IMR-90 (cell line): ENCODE data around the gene CIDEA. TPM values are rescaled to one million over a fixed set of nuclear protein-coding genes. Genes with fewer than 3 reads are reported as not detected.

Source experiments
- ATAC-seq: fragments of 200-7000 bp; cut with Tn5 transposase; 2 replicates; pipeline ENCODE4 v1.9.1; 2020; ENCODE audit warnings: low read depth, mild to moderate bottlenecking, moderate library complexity
- BruUV-seq: library from RNA; stranded (reverse); fragments of 400-500 nt; replicated peaks from 2 replicates; lab custom pipeline; 2021; lab: Mats Ljungman, UMichigan
- CTCF ChIA-PET: fragments of 300-600 bp; formaldehyde crosslinking; extraction: SDS; loops from one replicate; lab custom pipeline; 2021; ENCODE audit warnings: antibody characterized with exemption; lab: Yijun Ruan, JAX
- POLR2A ChIA-PET: fragments of 300-600 bp; sonication (Branson Sonifier 250); formaldehyde crosslinking; loops from one replicate; lab custom pipeline; 2022; ENCODE audit warnings: antibody characterized with exemption; ENCODE audit not compliant: unreplicated experiment; lab: Charles Lee
- DNase-seq: peaks from one replicate; pipeline ENCODE4 v3.0.0; 2013
- H2AFZ ChIP-seq: replicated peaks from 2 replicates; pipeline ENCODE3; 2013; ENCODE audit warnings: low read length, mild to moderate bottlenecking; ENCODE audit not compliant: poor library complexity
- H2AK5ac ChIP-seq: 2 replicates; pipeline ENCODE4 v1.6.1; 2013; ENCODE audit warnings: low read depth, low read length, inconsistent platforms
- H2AK9ac ChIP-seq: replicated peaks from 2 replicates; pipeline ENCODE3; 2013; ENCODE audit warnings: mild to moderate bottlenecking, low read depth, low read length, moderate library complexity; ENCODE audit not compliant: poor library complexity
- H2BK120ac ChIP-seq: 2 replicates; pipeline ENCODE4 v1.6.1; 2013; ENCODE audit warnings: low read depth, low read length, inconsistent platforms
- H2BK15ac ChIP-seq: 3 replicates; pipeline ENCODE4 v1.6.1; 2013; ENCODE audit warnings: low read depth, low read length, inconsistent platforms
- H2BK20ac ChIP-seq: 2 replicates; pipeline ENCODE4 v1.6.1; 2013; ENCODE audit warnings: low read depth, mild to moderate bottlenecking, inconsistent platforms, low read length, moderate library complexity
- H2BK5ac ChIP-seq: 2 replicates; pipeline ENCODE4 v1.6.1; 2013; ENCODE audit warnings: mild to moderate bottlenecking, low read depth, low read length, inconsistent platforms; ENCODE audit not compliant: poor library complexity, severe bottlenecking
- H3K14ac ChIP-seq: replicated peaks from 2 replicates; pipeline ENCODE4 v1.6.1; 2013; ENCODE audit warnings: low read depth, low read length, inconsistent platforms
- H3K18ac ChIP-seq: 2 replicates; pipeline ENCODE4 v1.6.1; 2013; ENCODE audit warnings: low read depth, low read length, control low read depth
- H3K23ac ChIP-seq: 2 replicates; pipeline ENCODE4 v1.6.1; 2013; ENCODE audit warnings: low read depth, low read length, inconsistent platforms
- H3K27ac ChIP-seq: 2 replicates; pipeline ENCODE4 v1.5.1; 2013; ENCODE audit warnings: mild to moderate bottlenecking, control low read depth, low read length; ENCODE audit not compliant: insufficient read depth
- H3K27me3 ChIP-seq: 2 replicates; pipeline ENCODE4 v1.6.1; 2013; ENCODE audit warnings: low read length; ENCODE audit not compliant: control insufficient read depth, insufficient read depth
- H3K36me3 ChIP-seq: 2 replicates; pipeline ENCODE4 v1.6.1; 2013; ENCODE audit warnings: low read length, mixed read lengths; ENCODE audit not compliant: control insufficient read depth, insufficient read depth
- H3K4ac ChIP-seq: 2 replicates; pipeline ENCODE4 v1.6.1; 2013; ENCODE audit warnings: low read depth, low read length, inconsistent platforms
- H3K4me1 ChIP-seq: 2 replicates; pipeline ENCODE4 v1.6.1; 2013; ENCODE audit warnings: low read length, mixed read lengths; ENCODE audit not compliant: control insufficient read depth, insufficient read depth
- H3K4me2 ChIP-seq: 2 replicates; pipeline ENCODE4 v1.6.1; 2013; ENCODE audit warnings: low read depth, mild to moderate bottlenecking, control low read depth, low read length, moderate library complexity
- H3K4me3 ChIP-seq: 2 replicates; pipeline ENCODE4 v1.5.1; 2013; ENCODE audit warnings: low read depth, mild to moderate bottlenecking, control low read depth, low read length, moderate library complexity; ENCODE audit not compliant: insufficient read depth
- H3K56ac ChIP-seq: 2 replicates; pipeline ENCODE4 v1.6.1; 2013; ENCODE audit warnings: low read length, inconsistent platforms; ENCODE audit not compliant: insufficient read depth; ENCODE audit errors: extremely low read depth
- H3K79me1 ChIP-seq, 2 experiments: 2 replicates each; pipeline ENCODE4 v1.6.1; 2013; ENCODE audit warnings: low read length in 2 of 2, inconsistent platforms in 1 of 2, low read depth in 1 of 2
- H3K9ac ChIP-seq: 2 replicates; pipeline ENCODE4 v1.6.1; 2013; ENCODE audit warnings: low read depth, low read length, control low read depth
- H3K9me1 ChIP-seq: 2 replicates; pipeline ENCODE4 v1.6.1; 2013; ENCODE audit warnings: low read length, inconsistent platforms; ENCODE audit not compliant: insufficient read depth
- H3K9me3 ChIP-seq: 2 replicates; pipeline ENCODE4 v1.6.1; 2013; ENCODE audit warnings: low read length; ENCODE audit not compliant: control insufficient read depth, insufficient read depth
- H4K20me1 ChIP-seq: 2 replicates; pipeline ENCODE4 v1.6.1; 2013; ENCODE audit warnings: low read length, inconsistent platforms; ENCODE audit not compliant: insufficient read depth
- H4K5ac ChIP-seq: 2 replicates; pipeline ENCODE4 v1.6.1; 2013; ENCODE audit warnings: mild to moderate bottlenecking, low read depth, low read length, control low read depth
- H4K8ac ChIP-seq, 2 experiments: 2 replicates each; pipeline ENCODE4 v1.6.1; 2013; ENCODE audit warnings: low read depth in 2 of 2, low read length in 2 of 2, control low read depth in 1 of 2, inconsistent platforms in 1 of 2
- H4K91ac ChIP-seq: 2 replicates; pipeline ENCODE4 v1.6.1; 2013; ENCODE audit warnings: low read depth, low read length, inconsistent platforms; ENCODE audit not compliant: insufficient read depth
- BHLHE40 ChIP-seq: fragments of 150-350 bp; IDR thresholded peaks from 2 replicates; pipeline ENCODE4 v1.6.1; 2016; ENCODE audit warnings: mild to moderate bottlenecking, low read depth, low read length
- CEBPB ChIP-seq: IDR thresholded peaks from 2 replicates; pipeline ENCODE4 v1.6.1; 2012; ENCODE audit warnings: low read depth, low read length, improper control_type of control experiment
- CHD1 ChIP-seq: IDR thresholded peaks from 2 replicates; pipeline ENCODE4 v1.6.1; 2012; ENCODE audit warnings: low read depth, low read length, improper control_type of control experiment
- FOS ChIP-seq: fragments of 150-350 bp; IDR thresholded peaks from 2 replicates; pipeline ENCODE4 v1.6.1; 2016; ENCODE audit warnings: low read depth, low read length
- MAFK ChIP-seq: IDR thresholded peaks from 2 replicates; pipeline ENCODE4 v1.6.1; 2012; ENCODE audit warnings: low read depth, low read length, improper control_type of control experiment
- MXI1 ChIP-seq: IDR thresholded peaks from 2 replicates; pipeline ENCODE4 v1.6.1; 2012; ENCODE audit warnings: low read depth, mild to moderate bottlenecking, low read length, moderate library complexity, borderline replicate concordance
- NFE2L2 ChIP-seq: fragments of 150-350 bp; IDR thresholded peaks from 2 replicates; pipeline ENCODE4 v1.6.1; 2016; ENCODE audit warnings: low read depth, mild to moderate bottlenecking, low read length
- RAD21 ChIP-seq: IDR thresholded peaks from 2 replicates; pipeline ENCODE4 v1.6.1; 2012; ENCODE audit warnings: low read length, improper control_type of control experiment
- RCOR1 ChIP-seq: IDR thresholded peaks from 2 replicates; pipeline ENCODE4 v1.6.1; 2012; ENCODE audit warnings: mild to moderate bottlenecking, low read length, improper control_type of control experiment; ENCODE audit not compliant: insufficient replicate concordance
- RFX5 ChIP-seq: IDR thresholded peaks from 2 replicates; pipeline ENCODE4 v1.8.0; 2012; ENCODE audit warnings: low read depth, mild to moderate bottlenecking, low read length, moderate library complexity
- SMC3 ChIP-seq: fragments of 150-350 bp; IDR thresholded peaks from 2 replicates; pipeline ENCODE4 v1.6.1; 2016; ENCODE audit warnings: low read depth, mild to moderate bottlenecking, antibody characterized with exemption, low read length, moderate library complexity
- USF2 ChIP-seq: fragments of 150-350 bp; IDR thresholded peaks from 2 replicates; pipeline ENCODE4 v1.6.1; 2017; ENCODE audit warnings: mild to moderate bottlenecking, antibody characterized with exemption, low read length, low read depth
- WGBS, 2 experiments: methylation state at CpG; one replicate each; pipeline versions ENCODE4 v1.1.5 to v1.1.7; 2013; ENCODE audit warnings: missing lambda C conversion rate in 2 of 2; ENCODE audit not compliant: insufficient read length in 1 of 2; ENCODE audit errors: extremely low coverage in 2 of 2; 5-methylcytosine and 5-hydroxymethylcytosine counted together
- dilution Hi-C: fragments of 300-500 bp; cut with HindIII; formaldehyde crosslinking; loops from one replicate; pipeline ENCODE4 v1.14.3; 2018; ENCODE audit warnings: low sequenced_read_pairs; ENCODE audit not compliant: unreplicated experiment
- in situ Hi-C: fragments of 300-500 bp; cut with MboI; formaldehyde crosslinking; loops from 3 replicates; pipeline ENCODE4 v1.14.3; 2019; ENCODE audit warnings: low sequenced_read_pairs, inconsistent platforms, mixed read lengths
- intact Hi-C: fragments of 100-400 bp; cut with micrococcal nuclease; formaldehyde crosslinking; loops from 2 replicates; pipeline ENCODE4 v1.10.0; 2022
- polyA plus RNA-seq, 3 experiments: library from polyadenylated mRNA; depleted of rRNA; stranded (reverse); fragments of >200 nt; gene quantifications; 2 replicates each; pipeline ENCODE4 v1.2.3, GENCODE V29; 2012; ENCODE audit warnings: low replicate concordance in 1 of 3
- total RNA-seq: library from RNA; depleted of rRNA; stranded (reverse); fragments of >200 nt; gene quantifications from 2 replicates; pipeline ENCODE4 v1.2.3, GENCODE V29; 2012
- TF ChIP-seq, protein P1 (sequence below): fragments of 150-350 bp; IDR thresholded peaks from 2 replicates; pipeline ENCODE4 v1.6.1; 2016; ENCODE audit warnings: low read depth, mild to moderate bottlenecking, low read length, moderate library complexity, borderline replicate concordance
- TF ChIP-seq, protein P2 (sequence below): conservative IDR thresholded peaks from 2 replicates; pipeline ENCODE4 v1.5.1; 2012; ENCODE audit warnings: mild to moderate bottlenecking, low read depth, low read length, improper control_type of control experiment

The CIDEA gene
- total and polyA plus RNA-seq, 2 of the 4 experiments (the other 2 are of a cell fraction): not detected

GRCh38 chr18:12239431-12239830 lies 14.7 kb upstream of the CIDEA start:
- 0% methylated on average over 1 of the region's 6 CpGs; no CpG with 5 or more reads in 1 of the 2 experiments for WGBS, 2 experiments
- Histone ChIP-seq H3K4me3 (no peak overlapping the region), H2AK9ac (no peak overlapping the region), H2BK5ac (no peak overlapping the region), H3K9ac (no peak overlapping the region), H4K91ac (no peak overlapping the region), H2BK120ac (no peak overlapping the region), H3K27me3 (peaks cover 14% of the 10 kb centered on the region), H3K4ac (no peak overlapping the region), H3K9me1 (peaks cover 3% of the 10 kb centered on the region; the same call in 1 of the 2 replicates), H3K14ac (no peak overlapping the region), H3K79me1 (no peaks in the 10 kb centered on the region), H3K4me2 (no peak overlapping the region), H3K18ac (no peak overlapping the region), H4K5ac (no peak overlapping the region), H2AK5ac (no peak overlapping the region), H3K23ac (no peak overlapping the region), H3K4me1 (peaks cover 6% of the 10 kb centered on the region), H4K8ac (no peak overlapping the region), H4K20me1 (no peaks in the 10 kb centered on the region), H3K9me3 (no peaks in the 10 kb centered on the region), H2BK15ac (no peak overlapping the region), H2AFZ (no peak overlapping the region), H3K36me3 (no peaks in the 10 kb centered on the region), H3K56ac (no peak overlapping the region), H3K27ac (no peak overlapping the region), H2BK20ac (no peak overlapping the region)
- intact Hi-C loops (loop anchor here (5.0 to 10.0 kb wide), 4 partner anchors 145 to 507 kb away; partner anchors contain the start of gene ANKRD62), in situ Hi-C loops (no loop called here), dilution Hi-C loops (no loop called here)
- ATAC-seq (0 out of 2 replicates have a peak, but pooled peaks have one; percentile 37), DNase-seq (peak; percentile 31)
- TF ChIP-seq CHD1: no peak
- TF ChIP-seq MXI1: no peak
- no peak for TF ChIP-seq RFX5
- TF ChIP-seq USF2: no peak
- no peak for TF ChIP-seq FOS
- TF ChIP-seq RAD21: no peak
- no peak for TF ChIP-seq RCOR1
- no peak for TF ChIP-seq SMC3
- TF ChIP-seq BHLHE40: no peak
- no peak for TF ChIP-seq CEBPB
- TF ChIP-seq, protein P1, sequence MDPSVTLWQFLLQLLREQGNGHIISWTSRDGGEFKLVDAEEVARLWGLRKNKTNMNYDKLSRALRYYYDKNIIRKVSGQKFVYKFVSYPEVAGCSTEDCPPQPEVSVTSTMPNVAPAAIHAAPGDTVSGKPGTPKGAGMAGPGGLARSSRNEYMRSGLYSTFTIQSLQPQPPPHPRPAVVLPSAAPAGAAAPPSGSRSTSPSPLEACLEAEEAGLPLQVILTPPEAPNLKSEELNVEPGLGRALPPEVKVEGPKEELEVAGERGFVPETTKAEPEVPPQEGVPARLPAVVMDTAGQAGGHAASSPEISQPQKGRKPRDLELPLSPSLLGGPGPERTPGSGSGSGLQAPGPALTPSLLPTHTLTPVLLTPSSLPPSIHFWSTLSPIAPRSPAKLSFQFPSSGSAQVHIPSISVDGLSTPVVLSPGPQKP: no peak
- TF ChIP-seq MAFK: no peak
- TF ChIP-seq, protein P2, sequence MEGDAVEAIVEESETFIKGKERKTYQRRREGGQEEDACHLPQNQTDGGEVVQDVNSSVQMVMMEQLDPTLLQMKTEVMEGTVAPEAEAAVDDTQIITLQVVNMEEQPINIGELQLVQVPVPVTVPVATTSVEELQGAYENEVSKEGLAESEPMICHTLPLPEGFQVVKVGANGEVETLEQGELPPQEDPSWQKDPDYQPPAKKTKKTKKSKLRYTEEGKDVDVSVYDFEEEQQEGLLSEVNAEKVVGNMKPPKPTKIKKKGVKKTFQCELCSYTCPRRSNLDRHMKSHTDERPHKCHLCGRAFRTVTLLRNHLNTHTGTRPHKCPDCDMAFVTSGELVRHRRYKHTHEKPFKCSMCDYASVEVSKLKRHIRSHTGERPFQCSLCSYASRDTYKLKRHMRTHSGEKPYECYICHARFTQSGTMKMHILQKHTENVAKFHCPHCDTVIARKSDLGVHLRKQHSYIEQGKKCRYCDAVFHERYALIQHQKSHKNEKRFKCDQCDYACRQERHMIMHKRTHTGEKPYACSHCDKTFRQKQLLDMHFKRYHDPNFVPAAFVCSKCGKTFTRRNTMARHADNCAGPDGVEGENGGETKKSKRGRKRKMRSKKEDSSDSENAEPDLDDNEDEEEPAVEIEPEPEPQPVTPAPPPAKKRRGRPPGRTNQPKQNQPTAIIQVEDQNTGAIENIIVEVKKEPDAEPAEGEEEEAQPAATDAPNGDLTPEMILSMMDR: no peak
- no peak for TF ChIP-seq NFE2L2
- BruUV-seq: no TSS peak
- ChIA-PET POLR2A (no interaction called here), CTCF (no interaction called here)
